Psoas muscle (tissue), 8 donors: ENCODE data around the gene XKR8. TPM values are rescaled to one million over a fixed set of nuclear protein-coding genes. Genes with fewer than 3 reads are reported as not detected.

Experiments used
- ATAC-seq, 4 donors: fragments of 200-7000 bp; cut with Tn5 transposase; one replicate each; pipeline ENCODE4 v1.9.1; 2020; ENCODE audit warnings: moderate library complexity in 3 of 4, mild to moderate bottlenecking in 2 of 4
- DNase-seq, 2 donors: peaks; one replicate each; pipeline ENCODE4 v3.0.0-alpha.2; 2020
- H3K27ac ChIP-seq: fragments of 200-600 bp; one replicate; pipeline ENCODE4 v1.8.0; 2022
- H3K27me3 ChIP-seq, 3 donors: fragments of 200-600 bp in 1 of 3; one replicate each; pipeline versions ENCODE4 v1.6.1 to v1.8.0; 2013 to 2022; ENCODE audit warnings: low read length in 2 of 3, mild to moderate bottlenecking in 2 of 3, moderate library complexity in 1 of 3; ENCODE audit not compliant: insufficient read depth in 3 of 3
- H3K36me3 ChIP-seq, 2 donors: fragments of 200-600 bp in 1 of 2; one replicate each; pipeline versions ENCODE4 v1.6.1 to v1.8.0; 2013 to 2022; ENCODE audit warnings: low read depth in 1 of 2, mild to moderate bottlenecking in 1 of 2, moderate library complexity in 1 of 2; ENCODE audit not compliant: insufficient read depth in 1 of 2
- H3K4me1 ChIP-seq: fragments of 200-600 bp; one replicate; pipeline ENCODE4 v1.8.0; 2022
- H3K4me3 ChIP-seq: fragments of 200-600 bp; one replicate; pipeline ENCODE4 v1.8.0; 2022; ENCODE audit warnings: mild to moderate bottlenecking
- H3K9me3 ChIP-seq: fragments of 200-600 bp; one replicate; pipeline ENCODE4 v1.8.0; 2022
- CTCF ChIP-seq: fragments of 200-600 bp; IDR thresholded peaks from one replicate; pipeline ENCODE4 v1.8.0; 2022; ENCODE audit warnings: antibody characterized with exemption
- WGBS, 3 donors: extraction: QIAGEN DNeasy Blood & Tissue Kit; methylation state at CpG; one replicate each; pipeline versions ENCODE4 v1.1.6 to v1.1.7; 2013; 5-methylcytosine and 5-hydroxymethylcytosine counted together
- intact Hi-C, 2 donors: fragments of 100-400 bp; cut with DNase I; formaldehyde crosslinking; loops; one replicate each; pipeline versions ENCODE4 v1.11.0 to v1.14.2; 2022
- polyA plus RNA-seq, 3 donors: library from polyadenylated mRNA; stranded (reverse); fragments of 200-250 nt; gene quantifications; one replicate each; pipeline ENCODE4 v1.2.3, GENCODE V29; 2013
- total RNA-seq, 4 donors: library from RNA; stranded (reverse); fragmentation: NEBNext Ultra II Directional in 2 of 4; extraction: Animal tissue kit (Norgen Biotek cat#: 25700) in 2 of 4; gene quantifications; one replicate each; pipeline versions ENCODE4 v1.2.1 to v1.2.4, GENCODE V29; 2021 to 2023
- donor health status: healthy with polysubstance abuse.
- donor health status: DM: no; HTN: no; CAD: no; lungs with moderate emphysema.
- donor health status: Bipolar disorder and iron deficiency.
- donor health status: healthy.
- donor health status: DM: yes; HTN: yes; CAD: no.
- donor health status: DM: no; HTN: no; CAD: no.
- donor health status: DM: no; HTN: no; CAD: no.
- donor health status: DM: yes; HTN: yes; CAD: no.

The XKR8 gene
- total and polyA plus RNA-seq, 7 donors, result 3.3 to 5.8 (median 4.5) TPM

GRCh38 chr1:27972141-27972540 lies 12.4 kb downstream of the XKR8 start:
- 73 to 87% (median 77%) methylated on average over 4 of the region's 4 CpGs for WGBS, 3 donors
- no peak for TF ChIP-seq CTCF
- Histone ChIP-seq H3K9me3 (no peaks in the 10 kb centered on the region), H3K4me1 (peaks cover 9% of the 10 kb centered on the region), H3K4me3 (no peak overlapping the region), H3K36me3 (peaks cover 0 to 57% of the 10 kb centered on the region in 2 donors), H3K27me3 (no peaks in the 10 kb centered on the region), H3K27ac (no peak overlapping the region)
- intact Hi-C loops, result loop anchor here in 1 of 2 donors (5.0 kb wide), 1 partner anchor 55 kb away; no protein-coding TSS in a partner anchor
- ATAC-seq (no peak), DNase-seq (no peak)

DNA sequence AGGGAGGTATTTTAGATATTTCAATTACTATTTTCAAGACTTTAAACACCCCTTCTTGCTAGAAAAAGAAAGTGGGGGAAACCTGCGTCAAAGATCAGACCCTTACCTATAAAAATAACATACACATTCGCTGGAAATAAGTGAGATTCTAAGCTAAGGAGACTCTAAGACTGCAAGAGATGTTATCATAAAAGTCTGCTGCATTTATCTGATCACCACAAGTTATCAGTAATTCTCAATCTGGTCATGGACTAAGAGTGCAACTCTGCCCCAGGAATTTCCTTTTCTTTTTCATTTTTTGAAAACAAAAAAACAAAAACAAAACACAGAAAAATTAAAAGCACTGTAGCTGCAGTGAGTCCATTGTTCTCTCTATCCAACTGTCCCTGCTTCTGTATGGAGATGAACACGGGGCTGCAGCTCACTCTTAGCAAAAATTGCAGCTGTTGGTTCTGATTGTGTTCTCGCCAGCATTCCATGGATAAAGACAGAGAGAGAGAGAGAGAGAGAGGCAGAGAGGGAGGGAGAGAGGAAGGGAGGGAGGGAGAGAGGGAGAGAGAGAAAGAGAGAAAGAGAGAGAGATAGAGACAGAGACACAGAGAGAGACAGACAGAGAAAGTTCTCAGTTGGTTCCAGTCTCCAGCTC lies 14.1 kb downstream of the XKR8 start:
- Histone ChIP-seq H3K27ac (no peak overlapping the region), H3K4me1 (peaks cover under 1% of the 10 kb centered on the region), H3K4me3 (no peak overlapping the region), H3K27me3 (no peaks in the 10 kb centered on the region), H3K9me3 (no peaks in the 10 kb centered on the region), H3K36me3 (peaks cover 0 to 59% of the 10 kb centered on the region in 2 donors)
- intact Hi-C loops, result loop anchor here in 1 of 2 donors (5.0 kb wide), 1 partner anchor 57 kb away; no protein-coding TSS in a partner anchor
- DNase-seq, result no peak
- no peak for ATAC-seq
- TF ChIP-seq CTCF, result no peak
- WGBS, 3 donors, result 62 to 64% (median 64%) methylated on average over 4 of the region's 4 CpGs

DNA sequence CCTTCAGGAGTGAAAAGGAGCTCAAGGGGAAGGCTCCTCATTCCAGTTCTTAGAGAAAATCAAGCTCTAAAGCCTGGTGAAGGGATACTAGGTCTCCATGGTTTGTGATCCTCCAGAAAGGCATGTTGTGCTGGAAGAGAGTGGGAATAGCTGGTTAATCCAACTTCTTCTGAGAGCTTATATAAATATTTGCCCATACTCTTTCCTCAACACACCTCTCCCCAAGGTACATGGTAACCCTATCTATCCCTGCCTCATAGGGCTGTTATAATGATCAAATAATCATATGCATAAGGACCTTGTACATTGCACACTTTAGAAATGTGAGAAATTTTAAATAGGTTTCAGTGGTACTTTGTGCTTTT lies 14.6 kb downstream of the XKR8 start:
- Histone ChIP-seq H3K4me1 (peaks cover 4% of the 10 kb centered on the region), H3K27ac (no peak overlapping the region), H3K36me3 (peaks cover 0 to 59% of the 10 kb centered on the region in 2 donors), H3K9me3 (no peaks in the 10 kb centered on the region), H3K4me3 (no peak overlapping the region), H3K27me3 (no peaks in the 10 kb centered on the region)
- intact Hi-C loops, result loop anchor here in 1 of 2 donors (5.0 kb wide), 1 partner anchor 57 kb away; no protein-coding TSS in a partner anchor
- TF ChIP-seq CTCF, result no peak
- DNase-seq (no peak), ATAC-seq (no peak)

- DNase-seq, result no peak
- intact Hi-C loops, result loop anchor here (5.0 kb wide), 1 partner anchor 122 kb away; no protein-coding TSS in a partner anchor
- no peak overlapping the region for H3K4me3 ChIP-seq
- H3K36me3 ChIP-seq, result peaks cover 0 to 48% of the 10 kb centered on the region in 2 donors
- peak; percentile 53 to 89 (median 74) for ATAC-seq
- no peaks in the 10 kb centered on the region for H3K9me3 ChIP-seq
- peaks cover 9% of the 10 kb centered on the region for H3K4me1 ChIP-seq
- H3K27me3 ChIP-seq, result no peaks in the 10 kb centered on the region
- WGBS, 3 donors, result 58 to 71% (median 66%) methylated on average over 1 of the region's 1 CpG
- TF ChIP-seq CTCF, result peak; percentile 56
- H3K27ac ChIP-seq, result peak overlapping the region; percentile 58
Observed at GRCh38 chr1:27979151-27979858, 19.5 kb downstream of the XKR8 start.
